ENCODE data around the gene PTPRU.

DNA sequence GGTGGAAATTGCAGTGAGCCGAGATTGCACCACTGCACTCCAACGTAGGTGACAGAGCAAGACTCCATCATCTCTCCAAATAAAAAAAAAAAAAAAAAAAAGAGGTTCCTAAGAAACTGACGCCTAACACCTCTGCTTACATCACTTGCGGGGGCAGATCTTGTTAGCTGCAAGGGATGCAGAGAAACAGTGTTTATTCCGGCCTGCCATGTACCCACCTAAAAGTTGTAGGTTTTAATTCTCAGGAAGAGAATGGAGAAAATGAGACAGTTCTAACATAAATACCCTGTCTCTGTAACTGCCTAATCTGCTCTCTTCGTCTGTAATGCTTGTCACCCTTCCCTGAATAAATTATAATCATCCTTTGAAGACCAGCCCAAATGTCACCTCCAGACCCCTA, 45.6 kb upstream of the PTPRU start:
- TF ChIP-seq, protein P1, sequence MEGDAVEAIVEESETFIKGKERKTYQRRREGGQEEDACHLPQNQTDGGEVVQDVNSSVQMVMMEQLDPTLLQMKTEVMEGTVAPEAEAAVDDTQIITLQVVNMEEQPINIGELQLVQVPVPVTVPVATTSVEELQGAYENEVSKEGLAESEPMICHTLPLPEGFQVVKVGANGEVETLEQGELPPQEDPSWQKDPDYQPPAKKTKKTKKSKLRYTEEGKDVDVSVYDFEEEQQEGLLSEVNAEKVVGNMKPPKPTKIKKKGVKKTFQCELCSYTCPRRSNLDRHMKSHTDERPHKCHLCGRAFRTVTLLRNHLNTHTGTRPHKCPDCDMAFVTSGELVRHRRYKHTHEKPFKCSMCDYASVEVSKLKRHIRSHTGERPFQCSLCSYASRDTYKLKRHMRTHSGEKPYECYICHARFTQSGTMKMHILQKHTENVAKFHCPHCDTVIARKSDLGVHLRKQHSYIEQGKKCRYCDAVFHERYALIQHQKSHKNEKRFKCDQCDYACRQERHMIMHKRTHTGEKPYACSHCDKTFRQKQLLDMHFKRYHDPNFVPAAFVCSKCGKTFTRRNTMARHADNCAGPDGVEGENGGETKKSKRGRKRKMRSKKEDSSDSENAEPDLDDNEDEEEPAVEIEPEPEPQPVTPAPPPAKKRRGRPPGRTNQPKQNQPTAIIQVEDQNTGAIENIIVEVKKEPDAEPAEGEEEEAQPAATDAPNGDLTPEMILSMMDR (conservative IDR thresholded peaks at IDR 0.05; ENCODE audit: low read depth, low read length) = no peak
- TF ChIP-seq EZH2 (IDR thresholded peaks at IDR 0.05; ENCODE audit: low read length, unreplicated experiment) (no peak), EZH2phosphoT487 (IDR thresholded peaks at IDR 0.05; ENCODE audit: borderline replicate concordance, low read length) (no peak)
